H9 (cell line): ENCODE measurements around the gene NTF3. TPM values are rescaled to one million over a fixed set of nuclear protein-coding genes. Genes with fewer than 3 reads are reported as not detected.

ENCODE experiments used
- DNase-seq: peaks from one replicate; pipeline ENCODE4 v3.0.0-alpha.2; 2017
- H2AFZ ChIP-seq: one replicate; pipeline ENCODE4 v1.6.1; 2013; ENCODE audit warnings: mild to moderate bottlenecking, low read length, control low read depth, moderate library complexity
- H2AK5ac ChIP-seq: 2 replicates; pipeline ENCODE4 v1.6.1; 2013; ENCODE audit warnings: low read length, control low read depth, mixed read lengths; ENCODE audit not compliant: insufficient read length
- H2BK120ac ChIP-seq: one replicate; pipeline ENCODE4 v1.6.1; 2013; ENCODE audit warnings: low read depth, mild to moderate bottlenecking, low read length, control low read depth, inconsistent platforms; ENCODE audit not compliant: poor library complexity, severe bottlenecking
- H2BK12ac ChIP-seq: 2 replicates; pipeline ENCODE4 v1.6.1; 2013; ENCODE audit warnings: low read length, control low read depth, mixed read lengths, low read depth; ENCODE audit not compliant: insufficient read length
- H2BK15ac ChIP-seq: 2 replicates; pipeline ENCODE4 v1.6.1; 2013; ENCODE audit warnings: low read depth, low read length, control low read depth
- H2BK20ac ChIP-seq: one replicate; pipeline ENCODE4 v1.6.1; 2013; ENCODE audit warnings: low read depth, mild to moderate bottlenecking, low read length, control low read depth, inconsistent platforms; ENCODE audit not compliant: poor library complexity, severe bottlenecking
- H2BK5ac ChIP-seq: 2 replicates; pipeline ENCODE4 v1.6.1; 2013; ENCODE audit warnings: low read length, control low read depth, mixed read lengths; ENCODE audit not compliant: insufficient read length
- H3K14ac ChIP-seq: 2 replicates; pipeline ENCODE4 v1.6.1; 2013; ENCODE audit warnings: low read length, control low read depth; ENCODE audit not compliant: insufficient read depth
- H3K18ac ChIP-seq: 2 replicates; pipeline ENCODE4 v1.6.1; 2013; ENCODE audit warnings: low read depth, mild to moderate bottlenecking, mixed read lengths, low read length, control low read depth; ENCODE audit not compliant: insufficient read length
- H3K23ac ChIP-seq: 2 replicates; pipeline ENCODE4 v1.6.1; 2013; ENCODE audit warnings: low read length, control low read depth, mixed read lengths, low read depth; ENCODE audit not compliant: insufficient read length
- H3K23me2 ChIP-seq: 2 replicates; pipeline ENCODE4 v1.6.1; 2013; ENCODE audit warnings: low read depth, mild to moderate bottlenecking, mixed read lengths, low read length, control low read depth; ENCODE audit not compliant: insufficient read length, poor library complexity, severe bottlenecking
- H3K27ac ChIP-seq: 2 replicates; pipeline ENCODE4 v1.5.1; 2013; ENCODE audit warnings: low read length, control low read depth, mixed read lengths, low read depth; ENCODE audit not compliant: insufficient read length
- H3K27me3 ChIP-seq: 2 replicates; pipeline ENCODE4 v1.6.1; 2013; ENCODE audit warnings: low read length, control low read depth, inconsistent platforms; ENCODE audit not compliant: insufficient read depth
- H3K4ac ChIP-seq: 2 replicates; pipeline ENCODE4 v1.6.1; 2013; ENCODE audit warnings: low read depth, mild to moderate bottlenecking, control low read depth, inconsistent platforms, low read length, moderate library complexity
- H3K4me1 ChIP-seq: 2 replicates; pipeline ENCODE4 v1.6.1; 2013; ENCODE audit warnings: low read length, control low read depth, inconsistent platforms; ENCODE audit not compliant: insufficient read depth
- H3K4me2 ChIP-seq: 2 replicates; pipeline ENCODE4 v1.6.1; 2013; ENCODE audit warnings: low read length, control low read depth, mixed read lengths; ENCODE audit not compliant: insufficient read length, insufficient read depth
- H3K56ac ChIP-seq: 2 replicates; pipeline ENCODE4 v1.6.1; 2013; ENCODE audit warnings: low read depth, mild to moderate bottlenecking, mixed read lengths, low read length, control low read depth; ENCODE audit not compliant: insufficient read length
- H3K79me1 ChIP-seq: 2 replicates; pipeline ENCODE4 v1.6.1; 2013; ENCODE audit warnings: low read depth, mild to moderate bottlenecking, moderate library complexity, low read length, control low read depth, inconsistent platforms; ENCODE audit not compliant: insufficient read depth, poor library complexity, severe bottlenecking
- H3K79me2 ChIP-seq: 2 replicates; pipeline ENCODE4 v1.6.1; 2013; ENCODE audit warnings: low read length, control low read depth, inconsistent platforms; ENCODE audit not compliant: insufficient read depth
- H3K9ac ChIP-seq: 2 replicates; pipeline ENCODE4 v1.6.1; 2013; ENCODE audit warnings: low read length, control low read depth, mixed read lengths; ENCODE audit not compliant: insufficient read length; ENCODE audit errors: extremely low read depth
- H3K9me3 ChIP-seq: one replicate; pipeline ENCODE4 v1.6.1; 2013; ENCODE audit warnings: low read depth, low read length, inconsistent platforms; ENCODE audit not compliant: control insufficient read depth
- H3T11ph ChIP-seq: one replicate; pipeline ENCODE4 v1.6.1; 2013; ENCODE audit warnings: mild to moderate bottlenecking, low read length, control low read depth, inconsistent platforms
- H4K20me1 ChIP-seq: one replicate; pipeline ENCODE4 v1.6.1; 2013; ENCODE audit not compliant: control insufficient read depth, insufficient read length, insufficient read depth
- H4K5ac ChIP-seq: 2 replicates; pipeline ENCODE4 v1.6.1; 2013; ENCODE audit warnings: low read depth, mild to moderate bottlenecking, mixed read lengths, low read length, control low read depth; ENCODE audit not compliant: insufficient read length
- H4K8ac ChIP-seq: replicated peaks from 2 replicates; pipeline ENCODE4 v1.6.1; 2013; ENCODE audit warnings: low read length, control low read depth, mixed read lengths, low read depth; ENCODE audit not compliant: insufficient read length
- H4K91ac ChIP-seq: 2 replicates; pipeline ENCODE4 v1.6.1; 2013; ENCODE audit warnings: low read depth, mild to moderate bottlenecking, moderate library complexity, mixed read lengths, low read length, control low read depth; ENCODE audit not compliant: insufficient read length
- H3K27ac Mint-ChIP-seq, 3 experiments: 2 replicates in 2 of 3; 3 replicates in 1 of 3; pipeline ENCODE4 v1.8.0; 2020 to 2021; ENCODE audit warnings: mixed read lengths in 3 of 3, mild to moderate bottlenecking in 1 of 3, moderate library complexity in 1 of 3
- H3K27me3 Mint-ChIP-seq: 2 replicates; pipeline ENCODE4 v1.8.0; 2021; ENCODE audit warnings: low read depth, mild to moderate bottlenecking, moderate library complexity, mixed read lengths
- H3K36me3 Mint-ChIP-seq, 3 experiments: 2 replicates in 2 of 3; 3 replicates in 1 of 3; pipeline ENCODE4 v1.8.0; 2020 to 2021; ENCODE audit warnings: low read depth in 3 of 3, mixed read lengths in 3 of 3; ENCODE audit not compliant: insufficient read depth in 1 of 3
- H3K4me1 Mint-ChIP-seq, 2 experiments: 2 replicates each; pipeline ENCODE4 v1.8.0; 2020; ENCODE audit warnings: mixed read lengths in 2 of 2
- H3K4me3 Mint-ChIP-seq, 2 experiments: 2 replicates in 1 of 2; 3 replicates in 1 of 2; pipeline ENCODE4 v1.8.0; 2020 to 2021; ENCODE audit warnings: mild to moderate bottlenecking in 2 of 2, mixed read lengths in 2 of 2, moderate library complexity in 1 of 2
- H3K9me3 Mint-ChIP-seq, 2 experiments: 2 replicates in 1 of 2; 3 replicates in 1 of 2; pipeline ENCODE4 v1.8.0; 2020; ENCODE audit warnings: mild to moderate bottlenecking in 2 of 2, mixed read lengths in 2 of 2, moderate library complexity in 1 of 2
- CTCF ChIP-seq: fragments of 200-600 bp; sonication (generic); conservative IDR thresholded peaks from 3 replicates; pipeline ENCODE4 v1.8.0; 2021; ENCODE audit warnings: antibody characterized with exemption, mild to moderate bottlenecking
- WGBS: extraction: QIAGEN DNeasy Blood & Tissue Kit; methylation state at CpG from one replicate; pipeline ENCODE4 v1.1.7; 2013; ENCODE audit warnings: missing lambda C conversion rate, low lambda C conversion rate, mixed read lengths; ENCODE audit not compliant: insufficient read length; ENCODE audit errors: extremely low coverage; 5-methylcytosine and 5-hydroxymethylcytosine counted together
- total RNA-seq: library from RNA; stranded (reverse); gene quantifications from 2 replicates; pipeline ENCODE4 v1.2.1, GENCODE V29; 2021

NTF3 gene
- total RNA-seq, 1 experiment from 2014 or later: 0.48 TPM

DNA sequence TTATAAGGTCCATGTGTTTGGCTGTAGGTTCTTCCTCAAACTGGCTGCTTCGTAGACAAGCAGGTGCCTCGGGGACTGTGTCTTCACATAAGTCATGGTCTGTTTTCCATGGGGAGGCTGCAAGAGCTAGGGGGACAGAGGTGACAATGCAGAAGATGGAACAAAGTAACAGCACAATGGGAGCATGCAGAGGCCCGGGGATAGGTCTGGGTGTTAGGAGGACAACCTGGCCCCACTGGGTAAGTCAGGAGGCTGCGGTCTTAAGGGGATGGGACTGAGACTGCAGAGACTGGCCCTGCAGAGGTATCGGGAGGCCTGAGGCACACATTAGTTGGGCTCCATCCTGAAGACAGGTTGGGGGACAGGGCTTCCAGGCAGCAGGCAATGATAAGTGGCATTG, 88.9 kb downstream of the NTF3 start:
- Histone ChIP-seq H3K23ac (no peak overlapping the region), H2BK5ac (no peak overlapping the region), H2BK15ac (no peak overlapping the region), H3K9ac (no peak overlapping the region), H2AK5ac (no peak overlapping the region), H3K27me3 (no peaks in the 10 kb centered on the region), H3K27ac (no peak overlapping the region), H2AFZ (no peak overlapping the region), H3K14ac (no peak overlapping the region), H3K23me2 (no peaks in the 10 kb centered on the region), H3T11ph (no peak overlapping the region), H3K9me3 (no peaks in the 10 kb centered on the region), H2BK120ac (no peak overlapping the region), H4K5ac (no peak overlapping the region), H3K79me1 (no peaks in the 10 kb centered on the region), H4K8ac (no peak overlapping the region), H3K4ac (no peak overlapping the region), H3K79me2 (no peaks in the 10 kb centered on the region), H3K4me1 (no peaks in the 10 kb centered on the region), H2BK20ac (no peak overlapping the region), H3K56ac (no peak overlapping the region), H3K4me2 (no peak overlapping the region), H4K20me1 (no peaks in the 10 kb centered on the region), H2BK12ac (no peak overlapping the region), H3K18ac (no peak overlapping the region), H4K91ac (no peak overlapping the region)
- Mint-ChIP-seq H3K9me3 (no peaks in the 10 kb centered on the region), H3K4me3 (no peak overlapping the region), H3K36me3 (no peaks in the 10 kb centered on the region), H3K4me1 (peaks cover 8 to 17% of the 10 kb centered on the region in 2 experiments), H3K27ac (no peak overlapping the region; a peak in 2 of 7 replicates), H3K27me3 (peaks cover 3% of the 10 kb centered on the region; the same call in 1 of the 2 replicates)
- no peak for TF ChIP-seq CTCF
- no peak for DNase-seq
- WGBS: no CpG with 5 or more reads among the region's 5 CpGs
